Activated CD4-positive, alpha-beta T cell treated with anti-CD3 and anti-CD28 coated beads for 1 hour (primary cell): ENCODE data around the gene RSRC1.
"Not testable (repeated sequence)": the region's sequence is repeated elsewhere in the genome, so short reads cannot be mapped to it uniquely, and the experiment has no call there.

Experiments used
- DNase-seq: peaks from one replicate; pipeline ENCODE4 v3.0.0-alpha.2; 2020

RSRC1 gene

DNA sequence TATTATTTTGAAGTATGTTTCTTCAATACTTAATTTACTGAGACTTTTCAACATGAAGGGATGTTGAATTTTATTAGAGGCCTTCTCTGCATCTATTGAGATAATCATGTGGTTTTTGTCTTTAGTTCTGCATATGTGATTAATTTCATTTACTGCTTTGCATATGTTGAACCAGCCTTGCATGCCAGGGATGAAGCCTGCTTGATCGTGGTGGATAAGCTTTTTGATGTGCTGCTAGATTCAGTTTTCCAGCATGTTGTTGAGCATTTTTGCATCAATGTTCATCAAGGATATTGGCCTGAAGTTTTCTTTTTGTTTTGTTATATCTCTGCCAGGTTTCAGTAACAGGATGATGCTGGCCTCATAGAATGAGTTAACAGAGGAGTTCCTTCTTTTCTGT is 134.4 kb downstream of the RSRC1 start:
- no peak for DNase-seq

DNA sequence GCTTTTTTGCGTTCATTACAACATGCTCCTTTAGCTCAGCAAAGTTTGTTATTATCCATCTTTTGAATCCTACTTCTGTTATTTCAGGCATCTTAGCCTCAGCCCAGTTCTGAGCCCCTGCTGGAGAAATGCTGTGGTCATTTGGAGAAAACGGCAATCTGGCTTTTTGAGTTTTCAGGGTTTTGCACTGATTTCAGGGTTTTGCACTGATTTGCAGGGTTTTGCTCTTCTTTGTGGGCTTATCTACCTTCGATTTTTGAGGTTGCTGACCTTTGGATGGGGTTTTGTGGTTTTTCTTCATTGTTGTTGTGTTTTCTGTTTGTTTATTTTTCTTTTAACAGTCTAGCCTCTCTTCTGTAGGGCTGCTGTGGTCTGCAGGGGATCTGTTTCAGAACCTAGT is 137.4 kb downstream of the RSRC1 start:
- DNase-seq: no peak

DNA sequence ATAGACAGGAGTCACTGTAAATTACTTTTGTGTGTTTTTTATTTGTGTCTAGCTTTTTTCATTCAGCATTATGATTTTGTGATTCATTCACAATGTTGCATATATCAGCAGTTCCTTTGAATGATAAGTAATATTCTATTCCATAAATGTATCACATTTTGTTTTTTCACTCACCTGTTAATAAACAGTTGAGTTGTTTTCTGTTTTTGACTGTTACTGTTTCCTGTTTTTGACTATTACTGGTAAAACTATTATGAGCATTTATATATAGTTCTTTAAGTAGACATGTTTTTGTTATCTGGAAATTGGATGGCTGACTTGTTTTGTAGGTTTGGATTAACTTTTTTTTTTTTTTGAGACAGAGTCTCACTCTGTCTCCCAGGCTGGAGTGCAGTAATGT is 138.4 kb downstream of the RSRC1 start:
- no peak for DNase-seq

DNA sequence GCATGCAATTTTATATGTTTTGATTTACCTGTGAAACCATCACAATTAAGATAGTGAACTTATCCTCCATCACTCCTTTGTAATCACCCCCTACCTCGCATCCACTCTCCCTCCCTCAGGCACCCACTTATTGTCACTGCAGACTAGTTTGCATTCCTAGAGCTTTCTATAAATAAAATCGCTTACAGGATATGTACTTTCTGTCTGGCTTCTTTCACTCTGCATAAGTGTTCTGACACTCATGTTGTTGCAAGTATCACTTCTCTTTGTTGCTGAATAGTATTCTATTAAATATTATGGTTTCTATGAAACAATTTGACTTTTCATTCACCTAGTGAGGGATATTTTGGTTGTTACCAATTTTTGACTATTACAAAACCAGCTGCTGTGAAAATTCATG is 139.3 kb downstream of the RSRC1 start:
- DNase-seq: no peak

DNA sequence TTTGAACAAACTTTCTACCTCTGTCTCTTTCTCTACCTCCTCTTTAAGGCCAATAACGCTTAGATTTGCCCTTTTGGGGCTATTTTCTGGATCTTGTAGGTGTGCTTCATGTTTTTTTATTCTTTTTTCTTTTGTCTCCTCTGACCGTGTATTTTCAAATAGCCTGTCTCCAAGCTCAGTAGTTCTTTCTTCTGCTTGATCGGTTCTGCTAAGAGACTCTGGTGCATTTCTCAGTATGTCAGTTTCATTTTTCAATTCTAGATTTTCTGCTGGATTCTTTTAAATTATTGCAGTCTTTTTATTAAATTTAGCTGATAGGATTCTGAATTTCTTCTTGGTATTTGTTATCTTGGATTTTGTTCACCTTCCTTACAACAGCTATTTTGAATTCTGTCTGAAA is 148.7 kb downstream of the RSRC1 start:
- no peak for DNase-seq

DNA sequence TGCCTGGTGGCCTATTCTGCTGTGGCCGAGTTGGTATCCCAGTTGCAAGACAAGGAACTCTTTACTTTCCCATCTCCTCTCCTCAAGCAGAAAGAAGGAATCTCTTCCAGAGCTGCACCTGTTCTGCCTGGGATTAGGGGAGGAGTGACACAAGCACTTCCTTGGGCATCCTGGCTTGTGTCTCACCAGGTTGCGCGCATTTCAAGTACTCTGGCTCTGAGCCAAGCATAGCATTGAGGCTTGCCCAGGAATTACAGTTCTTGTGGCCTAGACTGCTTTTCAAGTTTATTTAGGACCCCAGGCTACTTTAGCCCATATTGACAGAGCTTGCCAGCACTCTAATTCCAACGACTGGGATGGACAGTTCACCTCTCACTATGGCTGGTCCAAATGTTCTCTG is 150.5 kb downstream of the RSRC1 start:
- no peak for DNase-seq

DNA sequence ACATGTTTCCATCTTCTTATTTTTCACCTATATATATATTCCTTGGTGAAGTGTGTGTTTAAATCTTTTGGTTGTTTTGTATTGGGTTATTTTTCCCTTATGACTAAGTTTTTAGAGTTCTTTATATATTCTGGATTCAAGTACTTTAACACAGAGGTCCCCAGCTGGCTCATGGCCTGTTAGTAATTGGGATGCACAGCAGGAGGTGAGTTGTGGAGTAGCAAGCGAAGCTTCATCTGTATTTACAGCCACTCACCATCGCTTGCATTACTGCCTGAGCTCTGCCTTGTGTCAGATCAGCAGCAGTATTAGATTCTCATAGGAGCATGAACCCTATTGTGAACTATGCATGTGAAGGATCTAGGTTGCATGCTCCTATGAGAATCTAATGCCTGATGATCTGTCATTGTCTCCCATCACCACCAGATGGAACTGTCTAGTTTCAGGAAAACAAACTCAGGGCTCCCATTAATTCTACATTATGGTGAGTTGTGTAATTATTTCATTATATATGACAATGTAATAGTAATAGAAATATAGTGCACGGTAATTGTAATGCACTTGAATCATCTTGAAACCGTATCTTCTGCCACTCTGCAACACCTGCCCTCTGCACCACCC is 151.6 kb downstream of the RSRC1 start:
- no peak for DNase-seq

DNA sequence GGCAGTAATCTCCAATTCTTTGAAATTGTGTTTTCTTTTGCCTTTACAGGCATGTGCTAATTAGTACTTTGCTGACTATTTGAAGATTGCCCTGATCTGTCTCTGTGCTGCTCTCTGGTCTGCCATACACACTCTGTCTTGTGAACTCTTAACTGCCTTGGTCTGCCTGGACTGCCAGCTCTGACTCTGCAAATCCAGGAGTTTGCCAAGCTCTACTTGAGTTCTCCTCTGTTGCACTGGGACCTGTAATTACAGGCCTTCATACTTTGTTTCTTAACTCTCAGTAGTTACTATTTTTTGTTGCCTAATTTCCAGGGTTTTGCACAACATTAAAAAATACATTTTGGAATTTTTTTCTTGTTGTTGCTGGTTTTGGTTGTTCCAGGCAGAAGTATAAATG is 155.0 kb downstream of the RSRC1 start:
- no peak for DNase-seq

DNA sequence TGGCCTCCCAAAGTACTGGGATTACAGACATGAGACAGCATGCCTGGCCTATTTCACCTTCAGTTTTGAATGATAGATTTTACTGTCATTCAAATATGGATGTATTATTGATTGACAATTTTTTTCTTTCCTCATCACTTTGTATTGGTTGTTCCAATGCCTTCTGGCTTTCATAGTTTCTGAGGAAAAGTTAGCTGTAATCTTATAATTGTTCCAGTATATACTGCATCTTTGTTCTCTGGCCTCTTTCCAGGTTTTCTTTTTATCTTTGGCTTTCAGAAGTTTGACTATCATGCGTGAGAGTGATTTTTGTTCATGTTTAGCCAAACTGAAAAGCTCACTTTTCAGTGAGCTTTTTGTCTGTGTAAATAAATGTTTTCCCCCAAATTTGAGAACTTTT is 157.1 kb downstream of the RSRC1 start:
- no peak for DNase-seq

DNA sequence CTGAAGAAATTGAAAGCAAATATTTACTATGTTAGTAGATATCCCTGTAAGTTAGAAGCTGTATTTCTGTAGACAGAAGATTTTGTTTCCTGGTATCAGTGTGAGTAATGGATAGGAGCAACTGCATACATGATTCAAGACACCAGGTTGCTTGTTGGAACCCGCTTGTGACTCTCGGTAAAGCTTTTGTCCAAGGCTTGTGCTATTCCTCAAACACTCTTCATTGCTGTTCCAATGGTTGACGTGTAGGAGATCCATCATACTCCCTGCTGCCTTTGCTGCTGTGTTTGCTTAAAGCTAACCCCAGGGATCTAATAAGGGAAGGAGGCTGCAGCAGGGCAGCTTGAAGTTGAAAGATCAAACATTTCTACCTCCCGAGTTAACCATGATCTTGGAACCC is 160.1 kb downstream of the RSRC1 start:
- DNase-seq: no peak

DNA sequence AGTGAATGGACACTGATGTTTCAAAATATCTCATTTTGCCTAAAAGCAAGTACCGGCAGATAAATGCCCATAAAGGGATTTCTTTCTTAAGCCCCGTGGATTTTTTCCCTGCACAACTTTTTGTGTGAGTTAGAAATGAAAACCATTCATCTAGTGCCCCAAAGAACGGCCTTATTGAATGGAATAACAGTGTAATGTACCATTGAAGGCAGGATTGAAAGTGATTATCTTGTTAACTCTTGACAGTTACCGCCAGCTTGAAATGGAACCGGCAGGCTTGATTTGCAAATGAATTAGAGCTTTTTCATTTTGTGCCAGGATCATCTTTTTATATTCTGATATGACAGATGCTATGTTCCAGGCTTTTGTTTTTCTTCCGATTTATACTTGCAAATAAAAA is 162.2 kb downstream of the RSRC1 start:
- no peak for DNase-seq

DNA sequence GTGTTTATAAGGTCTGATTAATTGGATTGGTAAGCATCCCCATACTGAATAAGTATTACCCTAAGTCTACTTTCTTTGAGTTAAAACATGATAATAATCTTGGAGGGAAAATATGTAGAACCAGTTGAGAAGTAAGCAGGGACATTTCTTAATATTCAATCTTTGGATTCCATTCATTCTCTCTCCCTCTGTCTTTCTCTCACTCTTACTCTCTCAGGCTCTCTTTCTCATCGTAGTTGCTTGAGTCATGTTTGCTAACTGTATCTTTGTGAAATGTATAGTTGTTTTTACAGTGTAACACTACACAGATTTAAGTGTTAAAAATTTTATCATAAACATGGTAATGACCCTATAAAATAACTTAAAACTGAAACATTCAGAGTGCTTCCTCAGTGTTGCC is 163.8 kb downstream of the RSRC1 start:
- no peak for DNase-seq

DNA sequence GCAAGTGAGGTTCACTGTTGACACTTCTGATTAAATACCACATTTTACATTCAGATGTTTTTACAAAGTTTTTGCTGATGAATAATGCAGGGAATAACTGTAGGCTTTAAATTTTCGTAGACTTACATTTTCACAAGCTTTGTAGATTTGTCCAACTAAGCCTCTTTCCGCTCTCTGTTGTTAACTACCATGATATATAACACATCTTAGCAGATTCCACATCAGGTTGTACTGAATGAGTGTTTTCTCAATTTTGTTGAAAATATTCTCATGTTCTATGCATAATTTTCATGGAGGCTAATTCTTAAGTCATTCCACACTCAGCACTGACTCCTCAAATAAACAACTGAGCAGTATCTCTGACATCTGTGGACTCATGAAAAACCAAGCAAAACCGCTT is 168.3 kb downstream of the RSRC1 start:
- DNase-seq: no peak

DNA sequence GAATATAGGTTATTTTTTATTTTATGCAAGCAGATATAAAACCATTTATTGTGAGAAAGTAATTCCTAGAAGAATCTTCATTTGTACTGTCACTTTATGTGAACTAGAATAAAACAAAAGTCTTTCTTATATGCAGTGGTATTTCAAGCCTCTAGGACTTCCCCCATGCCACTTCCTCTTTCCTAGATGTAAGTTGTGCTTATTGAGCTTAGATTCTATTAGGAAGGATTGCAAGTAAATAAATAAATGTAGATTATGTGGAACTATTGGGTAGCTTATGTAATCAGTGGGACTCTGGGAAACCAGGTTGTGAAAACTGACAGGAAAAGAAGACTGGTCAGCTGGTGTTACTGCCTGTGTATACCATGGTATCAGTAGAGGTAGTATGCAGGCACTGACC is 169.7 kb downstream of the RSRC1 start:
- no peak for DNase-seq

DNA sequence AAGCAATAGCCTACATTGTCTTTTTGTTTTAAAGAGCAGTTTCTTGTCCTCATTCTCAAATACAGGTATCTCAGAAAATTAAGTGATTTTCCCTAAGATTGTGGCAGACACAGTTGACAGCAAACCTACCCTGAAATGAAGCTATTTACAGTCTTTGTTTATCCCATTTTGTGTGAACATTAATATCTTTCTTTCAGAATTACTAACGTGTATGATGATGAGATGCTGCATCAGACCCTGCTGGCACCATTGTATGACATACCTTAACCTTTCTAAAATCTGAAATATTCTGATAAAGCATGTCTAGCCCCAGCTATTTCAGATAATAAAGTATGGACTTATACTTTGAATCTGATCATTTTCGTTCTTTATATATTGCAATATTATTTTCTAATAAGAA is 185.9 kb downstream of the RSRC1 start:
- DNase-seq: no peak

DNA sequence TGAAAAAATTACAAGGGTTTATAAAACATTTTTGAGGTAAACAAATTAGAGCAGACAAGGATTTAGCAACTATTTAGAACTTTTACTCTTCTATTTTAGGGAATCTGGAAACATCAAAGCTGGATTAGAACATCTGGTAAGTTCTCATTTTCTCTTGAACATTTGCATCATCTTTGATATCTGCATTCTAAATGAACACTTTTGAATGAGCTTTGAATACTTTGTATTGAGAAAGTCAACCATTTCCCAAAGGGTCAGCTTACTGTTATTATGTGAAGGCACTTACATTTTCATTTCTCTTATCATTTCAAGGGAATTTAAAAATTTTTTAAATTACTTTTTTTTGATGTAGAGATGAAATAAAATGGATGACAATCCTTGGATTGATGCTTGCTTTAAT is 188.1 kb downstream of the RSRC1 start:
- no peak for DNase-seq

DNA sequence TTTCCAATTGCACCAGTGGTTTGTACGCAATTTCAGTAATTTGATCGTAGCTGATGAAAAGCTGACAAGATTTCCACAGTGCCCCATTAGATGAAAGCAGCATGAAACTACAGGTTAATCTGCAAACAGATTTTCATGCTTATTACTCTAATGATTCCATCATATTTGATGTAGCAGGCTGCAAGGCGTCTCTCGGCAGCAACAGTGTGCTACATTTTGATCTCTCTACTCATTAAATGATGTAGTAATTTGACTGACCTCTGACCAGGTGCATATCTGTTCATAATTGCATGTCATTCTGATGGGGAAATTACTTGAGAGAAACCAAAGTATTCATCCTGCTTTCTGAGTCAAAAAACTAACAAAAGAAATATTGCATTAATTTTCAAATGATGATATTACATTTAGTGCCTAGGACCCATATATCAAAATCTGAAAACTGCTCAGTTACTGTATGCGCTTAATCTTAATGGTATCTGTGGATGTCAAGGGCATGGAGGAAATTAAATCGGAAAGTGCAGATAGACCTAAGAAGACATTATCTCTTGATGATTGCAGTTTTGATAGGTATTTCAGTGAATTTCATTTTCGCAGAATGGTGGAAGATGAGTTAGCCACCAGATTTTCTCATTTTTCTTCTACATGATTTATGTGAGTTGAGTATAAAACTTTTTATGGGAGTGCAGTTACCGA is 198.5 kb downstream of the RSRC1 start:
- no peak for DNase-seq

DNA sequence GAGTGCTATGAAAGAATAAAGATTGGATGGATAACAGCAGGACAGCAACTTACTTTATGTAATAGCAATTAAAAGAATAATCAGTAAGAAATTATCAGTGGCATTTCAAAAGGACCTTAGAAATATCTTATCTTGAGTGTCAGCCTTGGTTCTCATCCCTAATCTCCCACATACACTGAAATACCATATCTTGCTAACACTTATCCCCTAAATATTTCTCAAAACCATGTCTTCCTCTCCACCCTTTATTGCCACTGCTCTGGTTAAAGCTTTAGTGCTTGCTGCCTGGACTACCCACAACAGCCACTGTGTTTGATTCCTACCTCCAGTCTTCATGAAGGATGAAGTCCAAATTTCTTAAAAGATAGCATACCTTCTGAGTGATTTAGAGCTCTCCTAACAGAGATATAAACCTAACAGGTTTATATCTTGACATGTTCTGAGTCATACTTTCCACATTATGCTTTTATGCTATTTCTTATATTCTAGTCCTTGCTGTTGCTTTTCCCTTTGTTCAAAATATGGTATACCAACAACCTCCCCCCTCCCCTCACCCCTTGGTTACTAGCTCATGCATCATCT is 202.8 kb downstream of the RSRC1 start:
- DNase-seq: no peak

DNA sequence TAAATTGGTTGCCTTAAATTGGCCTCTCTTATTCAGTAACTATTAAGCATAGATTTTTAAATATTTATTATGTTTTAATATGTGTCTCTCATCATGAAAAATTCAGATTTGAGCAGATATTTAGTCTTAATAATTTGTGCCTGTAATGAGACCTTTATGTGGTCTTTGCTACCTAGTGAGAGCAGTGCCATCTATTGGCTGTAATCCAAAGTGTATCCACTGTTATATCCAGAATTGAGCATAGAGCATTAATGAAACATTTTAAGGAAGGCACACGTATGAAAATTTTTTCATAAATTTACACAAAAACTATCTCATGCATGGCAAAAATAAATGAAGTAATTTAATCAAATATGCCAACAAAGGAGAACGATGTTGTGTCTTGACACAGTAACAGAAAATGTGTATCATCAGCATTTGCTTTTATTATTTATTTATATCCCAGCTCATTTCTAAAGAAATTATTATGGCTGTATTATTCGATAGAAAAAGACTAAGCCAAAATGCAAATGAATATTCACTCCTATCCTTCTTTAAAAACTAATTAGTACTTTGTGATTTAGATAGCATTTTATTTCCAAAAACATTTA is 203.5 kb downstream of the RSRC1 start:
- no peak for DNase-seq

DNA sequence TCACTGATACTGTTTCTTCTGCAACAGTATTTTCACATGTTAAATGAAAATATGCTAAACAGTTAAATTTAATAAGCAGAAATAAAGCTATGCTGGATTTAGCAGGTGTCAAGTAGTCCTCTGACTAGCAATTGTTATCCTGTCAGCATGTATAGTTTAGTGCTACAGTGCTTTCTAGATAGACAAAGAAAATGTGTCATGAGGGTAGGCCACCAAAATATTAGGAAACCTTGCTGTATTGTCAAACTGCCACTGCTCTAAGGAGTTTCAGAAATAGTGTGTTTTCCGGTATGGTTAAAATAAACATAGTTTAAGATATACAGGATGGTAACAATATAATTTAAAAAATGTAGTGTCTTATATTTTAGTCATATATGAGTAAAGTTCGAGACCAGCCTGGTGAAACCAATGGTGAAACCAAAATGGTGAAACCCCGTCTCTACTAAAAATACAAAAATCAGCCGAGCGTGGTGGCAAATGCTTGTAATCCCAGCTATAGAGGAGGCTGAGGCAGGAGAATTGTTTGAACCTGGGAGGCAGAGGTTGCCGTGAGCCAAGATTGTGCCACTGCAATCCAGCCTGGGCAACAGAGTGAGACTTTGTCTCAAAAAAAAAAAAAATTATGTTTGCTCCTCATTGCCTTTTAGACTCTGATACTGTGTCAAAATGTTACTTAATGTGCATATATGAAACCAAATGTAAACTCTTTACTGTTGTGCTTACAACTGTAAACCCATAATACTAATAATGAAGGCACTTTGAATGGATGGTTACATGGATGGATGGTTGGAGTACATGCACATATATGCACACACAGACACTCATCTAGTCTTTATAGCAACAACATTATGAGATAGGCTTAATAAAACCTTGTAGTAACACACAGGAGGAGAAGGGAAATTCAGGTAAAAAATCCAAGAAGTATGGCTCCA is 204.8 kb downstream of the RSRC1 start:
- no peak for DNase-seq

DNA sequence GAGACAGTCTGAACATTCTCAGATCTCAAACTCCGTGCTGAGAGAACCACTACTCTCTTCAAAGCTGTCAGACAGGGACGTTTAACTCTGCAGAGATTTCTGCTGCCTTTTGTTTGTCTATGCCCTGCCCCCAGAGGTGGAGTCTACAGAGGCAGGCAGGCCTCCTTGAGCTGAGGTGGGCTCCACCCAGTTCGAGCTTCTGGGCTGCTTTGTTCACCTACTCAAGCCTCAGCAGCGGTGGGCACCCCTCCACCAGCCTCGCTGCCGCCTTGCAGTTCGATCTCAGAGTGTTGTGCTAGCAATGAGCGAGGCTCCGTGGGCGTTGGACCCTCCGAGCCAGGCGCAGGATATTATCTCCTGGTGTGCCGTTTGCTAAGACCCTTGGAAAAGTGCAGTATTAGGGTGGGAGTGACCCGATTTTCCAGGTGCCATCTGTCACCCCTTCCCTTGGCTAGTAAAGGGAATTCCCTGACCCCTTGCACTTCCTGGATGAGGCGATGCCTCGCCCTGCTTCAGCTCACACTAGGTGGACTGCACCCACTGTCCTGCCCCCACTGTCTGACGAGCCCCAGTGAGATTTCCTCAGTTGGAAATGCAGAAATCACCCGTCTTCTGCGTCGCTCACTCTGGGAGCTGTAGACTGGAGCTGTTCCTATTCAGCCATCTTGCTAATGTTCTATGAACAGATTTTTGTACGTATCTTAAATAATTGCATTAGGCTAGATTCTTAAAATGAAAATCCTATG is 220.0 kb downstream of the RSRC1 start:
- DNase-seq: not testable (repeated sequence)

DNA sequence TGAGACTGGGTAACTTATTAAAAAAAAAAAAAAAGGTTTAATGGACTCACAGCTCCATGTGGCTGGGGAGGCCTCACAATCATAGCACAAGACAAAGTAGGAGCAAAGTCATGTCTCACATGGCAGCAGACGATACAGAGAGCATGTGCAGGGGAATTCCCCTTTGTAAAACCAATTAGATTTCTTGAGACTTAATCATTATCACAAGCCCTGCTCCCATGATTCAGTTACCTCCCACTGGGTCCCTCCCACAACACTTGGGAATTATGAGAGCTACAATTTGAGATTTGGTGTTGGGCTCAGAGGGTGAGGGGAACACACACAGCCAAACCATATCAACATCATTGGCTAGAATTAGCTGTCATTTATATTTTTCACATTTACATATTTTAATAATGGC is 221.0 kb downstream of the RSRC1 start:
- no peak for DNase-seq

DNA sequence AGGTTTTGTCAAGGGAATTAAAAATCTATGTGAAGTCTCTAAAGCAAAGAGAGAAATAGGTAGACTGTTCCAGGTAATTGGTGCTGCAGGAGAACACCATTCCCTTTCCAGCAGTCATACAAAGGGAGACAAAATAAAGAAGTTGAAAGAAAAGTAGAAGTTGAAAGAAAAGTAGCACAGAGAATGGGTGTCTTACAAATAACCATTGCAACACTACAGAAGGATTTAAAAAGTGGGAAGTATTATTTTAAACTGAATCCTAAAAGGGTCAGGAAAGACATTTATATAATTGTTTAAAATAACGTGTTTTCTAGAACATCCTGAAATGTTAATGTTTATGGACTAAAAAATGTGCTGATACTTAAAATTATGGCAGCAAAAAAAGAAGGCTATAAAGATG is 223.8 kb downstream of the RSRC1 start:
- DNase-seq: no peak
